Fibroblast of peridontal ligament (primary cell): ENCODE data around the gene CDH4.

Experiments
- DNase-seq: peaks from one replicate; pipeline ENCODE4 v3.0.0-alpha.2; 2010; ENCODE audit errors: extremely low read depth

Gene CDH4

DNA sequence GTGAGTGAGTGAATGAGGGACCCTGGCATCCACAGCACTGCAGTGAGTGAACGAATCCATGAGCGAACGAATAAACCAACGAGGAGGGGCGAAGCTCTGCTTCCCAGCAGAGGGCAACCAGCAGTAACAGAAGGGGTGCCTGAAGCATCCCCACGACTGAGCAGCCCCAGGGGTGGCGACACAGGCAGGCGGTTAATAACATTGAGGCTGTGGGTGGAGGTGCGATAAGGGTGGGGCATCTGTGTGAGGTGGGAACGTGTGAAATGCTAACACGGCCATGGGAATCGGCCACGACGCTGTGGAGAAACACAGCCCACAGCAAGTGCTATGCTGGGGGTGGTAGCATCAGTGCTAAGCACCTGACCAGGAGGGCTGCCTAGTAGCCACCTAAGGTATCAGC is 737.7 kb downstream of the CDH4 start:
- no peak for DNase-seq
